Measurements from ENCODE around the gene JMJD1C.
"Not testable (repeated sequence)": the region's sequence is repeated elsewhere in the genome, so short reads cannot be mapped to it uniquely, and the experiment has no call there.

JMJD1C gene

GRCh38 chr10:63264617-63265221 lies 201.1 kb downstream of the JMJD1C start:
- no peak for DNase-seq (ENCODE audit: low read depth in 4 of 4, low spot score in 1 of 4)

DNA sequence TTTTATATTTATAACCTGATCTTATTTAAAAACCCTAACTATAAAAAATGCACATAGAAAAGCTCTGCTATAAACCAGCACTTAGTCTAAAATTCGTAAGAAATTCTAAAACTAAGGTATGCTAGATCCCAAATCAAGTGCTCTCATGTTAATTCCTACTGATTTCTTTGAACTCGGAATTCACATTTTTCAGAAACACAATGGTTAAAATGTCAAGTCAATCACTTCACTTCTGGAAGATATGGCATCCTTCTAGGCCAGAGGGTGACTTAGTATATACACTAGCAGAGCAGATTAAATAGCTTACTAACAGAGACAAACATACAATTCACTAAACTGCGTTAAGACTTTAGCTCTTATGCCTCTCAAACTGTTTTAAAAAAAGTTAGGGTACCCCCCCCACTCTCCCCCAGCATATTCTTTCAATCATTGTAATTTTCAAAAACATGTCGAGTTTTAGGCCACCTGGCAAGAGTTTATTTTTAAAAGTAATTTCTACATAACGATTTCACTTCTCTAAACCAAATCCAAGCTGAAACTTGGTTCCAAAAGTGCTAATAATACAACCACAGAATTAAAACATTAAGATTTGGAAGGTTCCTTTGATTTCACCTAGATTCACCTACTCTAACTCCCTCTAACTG lies 203.2 kb downstream of the JMJD1C start:
- no peak for DNase-seq (ENCODE audit: low read depth in 4 of 4, low spot score in 1 of 4)

DNA sequence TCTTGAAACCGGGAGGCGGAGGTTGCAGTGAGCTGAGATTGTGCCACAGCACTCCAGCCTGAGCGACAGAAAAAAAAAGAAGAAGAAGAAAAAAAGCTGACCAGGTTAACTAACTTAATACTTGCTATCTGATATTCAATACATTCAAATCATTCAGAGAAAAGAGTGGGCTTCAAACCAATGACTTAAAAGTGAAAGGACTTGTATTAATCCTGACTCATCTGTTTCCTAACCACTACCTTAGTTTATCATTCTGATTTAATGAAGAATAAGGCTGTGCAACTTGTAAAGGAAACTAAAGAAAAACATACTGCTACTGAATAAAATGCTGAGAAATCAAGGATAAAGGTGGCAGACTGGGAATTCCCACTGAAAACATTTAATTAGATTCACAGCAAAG lies 204.3 kb downstream of the JMJD1C start:
- no peak for DNase-seq (ENCODE audit: low read depth in 4 of 4, low spot score in 1 of 4)

GRCh38 chr10:63260860-63261251 lies 204.9 kb downstream of the JMJD1C start:
- no peak for DNase-seq (ENCODE audit: low read depth in 4 of 4, low spot score in 1 of 4)

DNA sequence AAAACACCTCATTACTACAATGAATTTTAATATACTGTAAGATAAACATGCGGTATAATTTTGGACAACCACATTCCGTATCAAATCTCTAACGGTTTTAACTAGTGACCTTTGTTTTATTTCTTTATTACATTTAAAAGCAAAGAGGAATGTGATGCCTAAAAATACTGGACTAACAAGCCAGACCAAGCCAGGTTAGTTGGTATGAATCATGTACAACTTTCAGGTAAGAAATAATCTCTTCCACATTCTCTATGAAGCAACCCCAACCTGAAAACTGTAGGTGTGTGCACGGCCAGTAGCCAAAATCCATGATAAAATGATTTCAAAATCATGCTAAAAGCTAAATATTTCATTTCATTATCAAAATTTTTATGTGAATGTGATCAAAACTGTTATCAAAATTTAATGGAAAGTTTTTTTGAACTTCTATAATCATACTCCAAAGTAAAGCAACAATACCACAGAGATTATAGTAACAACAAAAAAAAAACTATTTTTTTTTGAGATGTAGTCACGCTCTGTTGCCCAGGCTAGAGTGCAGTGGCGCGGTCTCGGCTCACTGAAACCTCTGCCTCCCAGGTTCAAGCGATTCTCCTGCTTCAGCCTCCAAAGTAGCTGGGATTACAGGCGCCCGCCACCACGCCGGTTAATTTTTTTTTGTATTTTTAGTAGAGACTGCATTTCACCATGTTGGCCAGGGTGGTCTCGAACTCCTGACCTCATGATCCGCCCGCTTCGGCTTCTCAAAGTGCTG lies 205.5 kb downstream of the JMJD1C start:
- no peak for DNase-seq (ENCODE audit: low read depth in 4 of 4, low spot score in 1 of 4)

DNA sequence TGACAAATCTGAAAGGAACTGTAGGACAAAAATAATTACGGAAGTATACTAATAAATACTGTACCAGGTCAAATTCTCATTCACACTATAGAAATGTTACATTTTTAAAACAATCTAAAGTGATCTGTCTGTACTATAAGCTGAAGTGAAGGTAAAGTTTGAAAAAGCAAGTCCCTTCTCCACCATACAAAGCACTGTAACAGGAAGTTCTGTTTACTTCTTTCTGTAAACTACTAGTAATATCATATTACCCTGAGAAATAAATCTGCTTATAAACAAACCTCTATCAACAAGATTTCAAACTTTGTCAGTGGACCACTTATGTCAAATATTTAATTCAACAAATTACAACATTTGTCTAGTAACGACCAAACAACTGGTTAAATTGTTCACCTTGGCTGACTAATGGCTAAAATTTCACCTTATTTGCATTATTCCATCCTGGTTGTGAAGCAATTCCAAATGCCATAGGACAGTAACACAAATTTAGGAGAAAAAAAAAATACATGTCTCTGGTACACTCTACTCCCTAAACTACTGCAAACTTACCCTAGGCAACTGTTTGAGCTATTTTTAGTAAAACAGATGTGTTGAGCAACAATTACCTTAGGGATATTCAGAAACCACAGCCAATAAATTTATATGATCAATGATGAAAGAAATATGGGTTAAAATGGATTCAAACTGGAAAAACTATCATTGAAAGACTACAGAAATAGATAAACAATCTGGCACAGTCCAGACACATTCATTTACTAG lies 206.7 kb downstream of the JMJD1C start:
- DNase-seq (ENCODE audit: low read depth in 4 of 4, low spot score in 1 of 4): no peak

DNA sequence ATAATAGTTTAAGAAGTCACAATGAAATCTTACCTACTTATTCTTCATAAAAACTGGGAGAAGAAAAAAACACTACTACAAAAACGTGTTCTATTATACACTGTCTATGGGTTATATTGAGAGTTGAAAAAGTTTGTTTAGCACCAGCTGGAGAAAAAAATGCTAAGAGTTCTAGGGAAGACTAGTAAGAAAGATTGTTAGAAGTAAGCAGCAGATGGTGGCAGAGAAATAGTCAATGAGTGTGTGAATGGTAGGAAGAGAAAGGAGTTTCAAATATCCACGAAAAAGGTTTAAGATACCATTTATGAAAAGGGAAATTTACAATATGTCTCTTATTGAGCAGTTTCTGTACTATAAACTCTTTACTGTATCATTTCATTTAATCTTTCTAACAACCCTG lies 208.0 kb downstream of the JMJD1C start:
- DNase-seq (ENCODE audit: low read depth in 4 of 4, low spot score in 1 of 4): no peak

- DNase-seq (ENCODE audit: low read depth in 4 of 4, low spot score in 1 of 4): no peak
Observed at GRCh38 chr10:63256009-63256773, 209.6 kb downstream of the JMJD1C start.

DNA sequence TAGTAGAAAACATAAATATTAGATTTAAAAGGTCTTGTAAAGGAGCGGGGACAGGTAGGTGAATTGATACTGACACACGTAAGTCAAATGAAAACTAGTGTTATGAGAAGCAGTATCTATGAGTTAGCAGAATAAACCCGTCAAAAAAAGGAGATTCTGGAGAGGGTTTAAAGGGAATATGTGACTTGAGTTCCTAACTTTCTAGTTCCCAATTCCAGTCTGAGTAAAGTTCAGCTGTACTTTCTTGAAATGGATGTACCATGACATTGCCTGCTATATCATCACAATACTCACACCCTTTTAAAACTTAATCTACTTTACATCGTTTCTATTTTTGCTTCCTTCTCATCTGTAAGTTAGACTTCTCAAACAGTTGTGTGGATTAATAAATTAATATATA lies 210.5 kb downstream of the JMJD1C start:
- DNase-seq (ENCODE audit: low read depth in 4 of 4, low spot score in 1 of 4): no peak

DNA sequence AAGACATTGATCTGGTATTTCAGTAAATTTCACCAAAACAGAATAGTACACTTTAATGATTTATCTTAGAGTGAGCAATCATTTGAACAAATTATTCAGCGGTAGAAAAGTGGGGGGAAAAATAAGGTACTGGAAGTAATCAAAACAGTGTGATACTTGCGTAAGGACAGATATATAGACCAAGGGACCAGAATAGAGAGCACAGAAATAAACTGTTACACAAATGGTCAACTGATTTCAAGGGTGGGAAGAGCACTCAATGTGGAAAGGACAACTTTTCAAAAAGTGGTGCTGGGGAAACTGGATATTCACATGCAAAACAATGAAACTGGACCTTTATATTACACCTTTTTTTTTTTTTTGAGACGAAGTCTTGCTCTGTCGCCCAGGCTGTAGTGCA lies 212.7 kb downstream of the JMJD1C start:
- no peak for DNase-seq (ENCODE audit: low read depth in 4 of 4, low spot score in 1 of 4)

GRCh38 chr10:63252095-63252762 lies 213.5 kb downstream of the JMJD1C start:
- no peak for DNase-seq (ENCODE audit: low read depth in 4 of 4, low spot score in 1 of 4)

GRCh38 chr10:63250032-63250431 lies 215.7 kb downstream of the JMJD1C start:
- no peak for DNase-seq (ENCODE audit: low read depth in 4 of 4, low spot score in 1 of 4)

DNA sequence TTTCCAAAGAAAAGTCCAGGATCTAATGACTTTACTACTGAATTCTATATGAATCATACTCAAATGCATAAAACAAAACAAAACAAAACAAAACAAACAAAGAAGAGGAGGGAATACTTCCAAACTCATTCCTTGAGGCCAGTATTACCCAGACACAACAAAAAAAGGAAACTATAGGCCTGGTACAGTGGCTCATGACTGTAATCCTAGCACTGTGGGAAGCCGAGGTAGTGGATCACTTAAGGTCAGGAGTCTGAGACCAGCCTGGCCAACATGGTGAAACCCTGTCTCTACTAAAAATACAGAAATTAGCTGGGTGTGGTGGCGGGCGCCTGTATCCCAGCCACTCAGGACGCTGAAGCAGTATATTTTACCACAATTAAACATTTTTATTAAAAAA lies 218.0 kb downstream of the JMJD1C start:
- DNase-seq (ENCODE audit: low read depth in 4 of 4, low spot score in 1 of 4): no peak

- no peak for DNase-seq (ENCODE audit: low read depth in 4 of 4, low spot score in 1 of 4)
Observed at GRCh38 chr10:63246356-63246755, 219.4 kb downstream of the JMJD1C start.

- no peak for DNase-seq (ENCODE audit: low read depth in 4 of 4, low spot score in 1 of 4)
Observed at GRCh38 chr10:63241841-63242281, 223.9 kb downstream of the JMJD1C start.

DNA sequence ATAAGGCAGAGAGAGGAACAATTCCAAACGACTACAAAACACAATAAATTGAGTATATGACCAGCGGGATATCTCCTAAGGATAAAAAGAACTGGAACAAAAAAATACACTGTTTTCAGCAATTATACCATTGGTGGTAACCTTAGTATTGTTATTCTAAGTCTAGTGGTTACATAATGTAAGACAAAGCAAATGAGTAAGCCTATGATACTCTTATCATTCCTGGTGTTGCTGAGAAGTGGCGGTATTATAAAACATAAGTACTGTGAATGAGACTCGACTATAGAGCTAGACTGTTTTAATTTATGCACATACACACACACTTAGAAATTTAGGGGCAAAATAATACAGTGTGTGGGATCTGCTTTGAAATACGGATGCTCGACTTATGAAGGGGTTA lies 225.0 kb downstream of the JMJD1C start:
- no peak for DNase-seq (ENCODE audit: low read depth in 4 of 4, low spot score in 1 of 4)

- DNase-seq (ENCODE audit: low read depth in 4 of 4, low spot score in 1 of 4): no peak
Observed at GRCh38 chr10:63238501-63238900, 227.3 kb downstream of the JMJD1C start.

DNA sequence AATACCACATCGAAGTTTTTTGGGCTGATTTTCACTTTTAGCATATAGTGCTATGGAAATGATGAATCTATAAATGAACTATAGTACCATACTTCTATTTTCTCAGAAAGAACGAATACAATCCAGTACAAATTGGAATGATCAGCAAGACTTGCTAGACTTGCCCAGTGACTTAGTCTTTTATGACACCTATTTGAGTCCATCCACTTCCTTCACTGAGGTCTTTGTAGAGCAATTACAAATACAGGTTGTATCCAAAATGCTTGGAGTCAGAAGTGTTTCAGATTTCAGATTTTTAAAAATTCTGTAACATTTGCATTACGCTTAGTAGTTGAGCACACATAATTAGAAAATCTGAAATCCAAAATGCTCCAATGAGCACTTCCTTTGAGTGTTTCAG lies 228.4 kb downstream of the JMJD1C start:
- no peak for DNase-seq (ENCODE audit: low read depth in 4 of 4, low spot score in 1 of 4)

- no peak for DNase-seq (ENCODE audit: low read depth in 4 of 4, low spot score in 1 of 4)
Observed at GRCh38 chr10:63236113-63236935, 229.5 kb downstream of the JMJD1C start.

DNA sequence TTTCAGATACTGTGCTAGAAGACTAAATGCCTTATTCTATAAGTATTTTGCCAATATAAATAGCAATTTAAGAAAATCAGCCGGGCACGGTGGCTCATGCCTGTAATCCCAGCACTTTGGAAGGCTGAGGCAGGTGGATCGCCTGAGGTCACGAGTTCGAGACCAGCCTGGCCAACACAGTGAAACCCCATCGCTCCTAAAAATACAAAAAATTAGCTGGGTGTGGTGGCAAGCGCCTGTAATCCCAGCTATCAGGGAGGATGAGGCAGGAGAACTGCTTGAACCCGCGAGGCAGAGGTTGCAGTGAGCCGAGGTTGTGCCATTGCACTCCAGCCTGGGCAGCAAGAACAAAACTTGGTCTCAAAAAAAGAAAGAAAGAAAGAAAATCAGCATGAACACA lies 230.6 kb downstream of the JMJD1C start:
- not testable (repeated sequence) for DNase-seq (ENCODE audit: low read depth in 4 of 4, low spot score in 1 of 4)
